GM21619 (cell line): ENCODE results near the gene GNAQ.

Source experiments
- ATAC-seq: cut with Tn5 transposase; IDR thresholded peaks from one replicate; pipeline ENCODE4 v1.9.1; 2021; ENCODE audit not compliant: unreplicated experiment

The GNAQ gene

GRCh38 chr9:77820293-77820954 lies 211.2 kb downstream of the GNAQ start:
- no peak for ATAC-seq

- no peak for ATAC-seq
Observed at GRCh38 chr9:77819657-77820056, 212.0 kb downstream of the GNAQ start.

- ATAC-seq, result no peak
Observed at GRCh38 chr9:77817590-77818311, 213.9 kb downstream of the GNAQ start.

- no peak for ATAC-seq
Observed at GRCh38 chr9:77816641-77817341, 214.8 kb downstream of the GNAQ start.

- no peak for ATAC-seq
Observed at GRCh38 chr9:77815260-77815659, 216.4 kb downstream of the GNAQ start.

- ATAC-seq, result no peak
Observed at GRCh38 chr9:77811832-77812231, 219.8 kb downstream of the GNAQ start.

GRCh38 chr9:77810637-77811119 lies 220.9 kb downstream of the GNAQ start:
- no peak for ATAC-seq

GRCh38 chr9:77810047-77810446 lies 221.6 kb downstream of the GNAQ start:
- ATAC-seq, result no peak

GRCh38 chr9:77809552-77809951 lies 222.1 kb downstream of the GNAQ start:
- no peak for ATAC-seq

GRCh38 chr9:77808751-77809081 lies 222.9 kb downstream of the GNAQ start:
- ATAC-seq, result no peak

- no peak for ATAC-seq
Observed at GRCh38 chr9:77807846-77808750, 223.5 kb downstream of the GNAQ start.

- no peak for ATAC-seq
Observed at GRCh38 chr9:77807281-77807683, 224.3 kb downstream of the GNAQ start.

GRCh38 chr9:77806741-77807140 lies 224.9 kb downstream of the GNAQ start:
- no peak for ATAC-seq

- no peak for ATAC-seq
Observed at GRCh38 chr9:77805810-77806209, 225.8 kb downstream of the GNAQ start.

GRCh38 chr9:77803423-77803822 lies 228.2 kb downstream of the GNAQ start:
- no peak for ATAC-seq

- no peak for ATAC-seq
Observed at GRCh38 chr9:77802515-77803293, 228.9 kb downstream of the GNAQ start.

- ATAC-seq, result no peak
Observed at GRCh38 chr9:77802064-77802463, 229.5 kb downstream of the GNAQ start.

GRCh38 chr9:77800924-77801551 lies 230.6 kb downstream of the GNAQ start:
- no peak for ATAC-seq

- no peak for ATAC-seq
Observed at GRCh38 chr9:77798140-77798539, 233.5 kb downstream of the GNAQ start.

- no peak for ATAC-seq
Observed at GRCh38 chr9:77794985-77795384, 236.6 kb downstream of the GNAQ start.
